Osteocyte (in vitro differentiated cells): ENCODE results near the gene COPS4. TPM values are rescaled to one million over a fixed set of nuclear protein-coding genes. Genes with fewer than 3 reads are reported as not detected.
"Not testable (repeated sequence)": the region's sequence is repeated elsewhere in the genome, so short reads cannot be mapped to it uniquely, and the experiment has no call there.

Experiments
- DNase-seq: peaks from one replicate; pipeline ENCODE4 v3.0.0; 2021; ENCODE audit warnings: mixed read lengths; ENCODE audit not compliant: unreplicated experiment; ENCODE audit errors: extremely low spot score
- H3K27ac Mint-ChIP-seq: one replicate; pipeline ENCODE4 v1.8.0; 2021; ENCODE audit warnings: mild to moderate bottlenecking, mixed read lengths; ENCODE audit not compliant: unreplicated experiment
- H3K27me3 Mint-ChIP-seq: one replicate; pipeline ENCODE4 v1.8.0; 2021; ENCODE audit warnings: mixed read lengths; ENCODE audit not compliant: unreplicated experiment
- H3K36me3 Mint-ChIP-seq: one replicate; pipeline ENCODE4 v1.8.0; 2021; ENCODE audit warnings: mixed read lengths; ENCODE audit not compliant: unreplicated experiment
- H3K4me1 Mint-ChIP-seq: one replicate; pipeline ENCODE4 v1.8.0; 2021; ENCODE audit warnings: mixed read lengths; ENCODE audit not compliant: unreplicated experiment
- H3K4me3 Mint-ChIP-seq: one replicate; pipeline ENCODE4 v1.8.0; 2021; ENCODE audit warnings: mild to moderate bottlenecking, moderate library complexity, mixed read lengths; ENCODE audit not compliant: unreplicated experiment
- H3K9me3 Mint-ChIP-seq: one replicate; pipeline ENCODE4 v1.8.0; 2021; ENCODE audit warnings: mixed read lengths; ENCODE audit not compliant: unreplicated experiment
- total RNA-seq: library from RNA; stranded (reverse); gene quantifications from 2 replicates; pipeline ENCODE4 v1.2.1, GENCODE V29; 2021
- TF ChIP-seq, protein P1 (sequence below): fragments of 200-600 bp; sonication (generic); IDR thresholded peaks from 2 replicates; pipeline ENCODE4 v1.5.0; 2021; ENCODE audit warnings: antibody characterized with exemption, mild to moderate bottlenecking, moderate library complexity

COPS4 gene
- total RNA-seq, 1 donor from 2014 or later = 38.5 TPM

DNA sequence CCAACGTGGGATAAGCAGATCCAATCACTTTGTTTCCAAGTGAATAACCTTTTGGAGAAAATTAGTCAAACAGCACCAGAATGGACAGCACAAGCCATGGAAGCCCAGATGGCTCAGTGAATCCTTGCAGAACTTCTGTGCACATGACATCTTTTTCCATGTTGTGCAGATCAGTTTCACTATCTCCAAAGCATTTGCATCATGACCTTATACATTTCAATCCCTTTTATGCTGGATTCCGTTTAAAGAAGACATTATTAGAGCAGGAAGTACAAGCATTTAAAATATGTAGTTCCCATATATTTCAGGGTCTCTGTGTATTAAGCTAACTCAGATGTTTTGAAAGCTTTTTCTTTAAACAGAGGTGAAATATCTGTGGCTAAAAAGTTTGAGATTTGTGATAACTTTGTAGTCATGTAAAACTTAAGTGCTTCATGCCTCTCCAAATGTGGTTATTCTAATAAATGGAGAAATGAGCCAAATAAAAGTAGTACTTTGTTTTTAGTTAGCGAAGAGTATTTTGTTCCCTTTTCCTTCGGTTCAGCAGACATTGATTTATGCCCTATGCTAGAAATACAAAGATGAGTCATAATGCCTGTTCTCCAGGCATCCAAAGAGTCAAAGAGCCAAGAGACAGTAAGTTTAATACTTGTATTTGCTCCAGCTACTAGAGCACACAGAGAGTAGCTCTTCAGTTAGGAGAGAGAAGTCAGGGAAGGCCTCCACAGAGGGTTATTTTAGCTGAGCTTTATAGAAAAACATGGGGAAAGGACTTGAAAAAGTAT lies 40.5 kb downstream of the COPS4 start:
- H3K36me3 Mint-ChIP-seq = peaks cover 15% of the 10 kb centered on the region
- H3K4me1 Mint-ChIP-seq = peaks cover 18% of the 10 kb centered on the region
- no peaks in the 10 kb centered on the region for H3K9me3 Mint-ChIP-seq
- DNase-seq = no peak
- TF ChIP-seq, protein P1, sequence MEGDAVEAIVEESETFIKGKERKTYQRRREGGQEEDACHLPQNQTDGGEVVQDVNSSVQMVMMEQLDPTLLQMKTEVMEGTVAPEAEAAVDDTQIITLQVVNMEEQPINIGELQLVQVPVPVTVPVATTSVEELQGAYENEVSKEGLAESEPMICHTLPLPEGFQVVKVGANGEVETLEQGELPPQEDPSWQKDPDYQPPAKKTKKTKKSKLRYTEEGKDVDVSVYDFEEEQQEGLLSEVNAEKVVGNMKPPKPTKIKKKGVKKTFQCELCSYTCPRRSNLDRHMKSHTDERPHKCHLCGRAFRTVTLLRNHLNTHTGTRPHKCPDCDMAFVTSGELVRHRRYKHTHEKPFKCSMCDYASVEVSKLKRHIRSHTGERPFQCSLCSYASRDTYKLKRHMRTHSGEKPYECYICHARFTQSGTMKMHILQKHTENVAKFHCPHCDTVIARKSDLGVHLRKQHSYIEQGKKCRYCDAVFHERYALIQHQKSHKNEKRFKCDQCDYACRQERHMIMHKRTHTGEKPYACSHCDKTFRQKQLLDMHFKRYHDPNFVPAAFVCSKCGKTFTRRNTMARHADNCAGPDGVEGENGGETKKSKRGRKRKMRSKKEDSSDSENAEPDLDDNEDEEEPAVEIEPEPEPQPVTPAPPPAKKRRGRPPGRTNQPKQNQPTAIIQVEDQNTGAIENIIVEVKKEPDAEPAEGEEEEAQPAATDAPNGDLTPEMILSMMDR = no peak
- peak overlapping the region; percentile 56 for H3K27ac Mint-ChIP-seq
- no peak overlapping the region for H3K4me3 Mint-ChIP-seq
- no peaks in the 10 kb centered on the region for H3K27me3 Mint-ChIP-seq

DNA sequence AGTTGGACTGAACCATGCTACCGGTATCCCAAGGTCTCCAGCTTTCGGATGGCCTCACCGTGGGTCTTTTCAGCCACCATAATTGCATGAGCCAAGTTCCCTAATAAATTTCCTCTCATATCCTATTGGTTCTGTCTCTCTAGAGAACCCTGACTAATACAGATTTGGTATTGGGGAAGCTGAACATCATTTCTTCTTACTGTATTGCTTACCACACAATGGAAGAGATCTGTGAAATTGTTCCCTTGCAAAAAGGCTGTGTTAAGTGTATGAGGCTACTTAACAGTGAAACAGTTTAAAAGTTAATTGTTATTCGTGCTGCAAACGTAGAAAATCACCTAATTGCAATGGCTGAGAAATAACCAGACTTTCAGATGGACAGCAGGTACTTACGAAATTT lies 45.6 kb downstream of the COPS4 start:
- Mint-ChIP-seq H3K27me3 (no peaks in the 10 kb centered on the region), H3K4me1 (peaks cover 4% of the 10 kb centered on the region), H3K36me3 (peaks cover 11% of the 10 kb centered on the region), H3K4me3 (no peak overlapping the region), H3K9me3 (peaks cover 4% of the 10 kb centered on the region), H3K27ac (no peak overlapping the region)
- TF ChIP-seq, protein P1 = no peak
- no peak for DNase-seq

GRCh38 chr4:83082777-83083176 lies 47.8 kb downstream of the COPS4 start:
- no peaks in the 10 kb centered on the region for H3K4me1 Mint-ChIP-seq
- no peaks in the 10 kb centered on the region for H3K27me3 Mint-ChIP-seq
- peaks cover 4% of the 10 kb centered on the region for H3K9me3 Mint-ChIP-seq
- TF ChIP-seq, protein P1 = no peak
- DNase-seq = no peak
- peaks cover 1% of the 10 kb centered on the region for H3K36me3 Mint-ChIP-seq
- no peak overlapping the region for H3K27ac Mint-ChIP-seq
- H3K4me3 Mint-ChIP-seq = no peak overlapping the region

DNA sequence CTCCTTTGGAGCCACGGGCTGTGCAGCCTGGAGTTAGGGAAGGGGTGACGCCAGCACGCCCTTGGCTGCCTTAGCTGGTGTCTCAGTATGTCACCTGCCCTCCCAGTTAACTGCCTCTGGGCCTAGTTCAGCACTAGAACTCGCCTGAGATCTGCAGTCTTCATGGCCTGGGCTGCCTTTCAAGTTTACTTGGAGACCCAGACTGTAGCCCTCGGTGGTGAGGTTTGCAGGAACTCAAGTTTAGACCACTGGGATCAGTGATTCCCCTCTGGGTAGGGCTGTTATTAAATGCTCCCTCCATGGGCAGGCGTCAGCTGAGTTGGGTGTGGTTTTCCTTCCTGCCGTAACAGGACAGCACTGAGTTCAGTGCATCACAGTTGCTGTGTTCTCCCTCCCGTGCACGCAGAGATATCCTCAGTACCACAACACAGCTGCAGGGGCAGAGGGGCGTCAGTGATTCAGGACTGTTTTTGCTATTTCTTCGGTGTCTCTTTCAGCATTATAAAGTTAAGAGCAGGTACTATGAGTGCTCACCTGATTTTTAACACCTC lies 49.0 kb downstream of the COPS4 start:
- Mint-ChIP-seq H3K4me1 (no peaks in the 10 kb centered on the region), H3K36me3 (no peaks in the 10 kb centered on the region), H3K9me3 (peaks cover 4% of the 10 kb centered on the region), H3K4me3 (no peak overlapping the region), H3K27me3 (peaks cover 9% of the 10 kb centered on the region), H3K27ac (no peak overlapping the region)
- TF ChIP-seq, protein P1 = no peak
- DNase-seq = no peak

- not testable (repeated sequence) for H3K4me1 Mint-ChIP-seq, H3K9me3 Mint-ChIP-seq, H3K4me3 Mint-ChIP-seq, H3K27ac Mint-ChIP-seq, DNase-seq, H3K36me3 Mint-ChIP-seq
- peaks cover 15% of the 10 kb centered on the region for H3K27me3 Mint-ChIP-seq
These were observed 50.0 kb downstream of the COPS4 start for GRCh38 chr4:83084956-83085355.
